ENCODE data around the gene SH3GL2. TPM values are rescaled to one million over a fixed set of nuclear protein-coding genes. Genes with fewer than 3 reads are reported as not detected.
A peak's percentile ranks its signal among the peaks of the same experiment; 100 is the strongest.

SH3GL2 gene
- not detected for total RNA-seq

GRCh38 chr9:17578911-17579793 is at the start of gene SH3GL2:
TSS of gene SH3GL2 (plus strand) at chr9:17579066.
- Mint-ChIP-seq H3K4me3 (peak within 1 kb of the TSS; percentile 34), H3K4me1 (peaks cover 4% of the 10 kb centered on the region), H3K36me3 (ENCODE audit: low read depth) (peaks cover 3% of the 10 kb centered on the region), H3K9me3 (no peaks in the 10 kb centered on the region), H3K27me3 (peaks cover 23% of the 10 kb centered on the region), H3K27ac (no peak within 1 kb of the TSS)
- DNase-seq: peak; percentile 12
- ChIA-PET POLR2A (no interaction called here), CTCF (no interaction called here)

DNA sequence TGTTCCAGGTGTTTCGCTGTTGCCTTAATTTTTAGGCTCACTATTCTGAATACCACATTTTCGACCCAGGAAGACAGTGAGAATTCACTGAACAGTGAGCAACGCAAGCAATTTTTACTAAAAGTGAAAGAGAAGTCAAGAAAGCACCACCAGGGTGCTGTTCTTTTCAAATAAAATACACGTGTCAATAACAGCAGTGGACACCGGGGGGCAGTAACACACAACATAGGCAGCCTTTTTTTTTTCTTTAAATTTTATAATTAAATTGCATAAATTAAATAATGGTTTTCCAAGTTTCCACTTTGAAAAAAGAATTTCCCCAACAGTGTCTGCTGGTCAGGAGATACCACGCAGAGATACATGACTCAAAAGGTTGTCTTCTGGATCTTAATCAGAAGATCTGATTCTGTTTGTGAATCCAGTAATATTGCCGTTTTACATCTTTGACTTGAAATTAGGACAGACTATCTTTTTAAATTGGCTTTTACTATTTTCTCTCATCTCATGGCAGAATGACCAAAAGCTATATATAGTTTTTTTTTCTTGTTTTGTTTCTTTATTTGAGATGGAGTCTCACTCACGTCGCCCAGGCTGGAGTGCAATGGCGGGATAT is 47.1 kb upstream of the SH3GL2 start:
- Mint-ChIP-seq H3K27ac (no peak overlapping the region), H3K27me3 (no peaks in the 10 kb centered on the region), H3K9me3 (no peaks in the 10 kb centered on the region), H3K4me3 (no peak overlapping the region), H3K4me1 (no peaks in the 10 kb centered on the region), H3K36me3 (ENCODE audit: low read depth) (no peaks in the 10 kb centered on the region)
- POLR2A ChIA-PET: no interaction called here
- CTCF ChIA-PET: no interaction called here
- DNase-seq: peak; percentile 33

GRCh38 chr9:17532461-17532860 is 46.4 kb upstream of the SH3GL2 start:
- Mint-ChIP-seq H3K4me1 (no peaks in the 10 kb centered on the region), H3K27me3 (no peaks in the 10 kb centered on the region), H3K9me3 (no peaks in the 10 kb centered on the region), H3K36me3 (ENCODE audit: low read depth) (no peaks in the 10 kb centered on the region), H3K4me3 (no peak overlapping the region), H3K27ac (no peak overlapping the region)
- POLR2A ChIA-PET: no interaction called here
- DNase-seq: no peak
- CTCF ChIA-PET: interaction anchor here (0.6 kb wide), 1 partner anchor 793 kb away, joined by 4 read pairs; no protein-coding TSS in a partner anchor

DNA sequence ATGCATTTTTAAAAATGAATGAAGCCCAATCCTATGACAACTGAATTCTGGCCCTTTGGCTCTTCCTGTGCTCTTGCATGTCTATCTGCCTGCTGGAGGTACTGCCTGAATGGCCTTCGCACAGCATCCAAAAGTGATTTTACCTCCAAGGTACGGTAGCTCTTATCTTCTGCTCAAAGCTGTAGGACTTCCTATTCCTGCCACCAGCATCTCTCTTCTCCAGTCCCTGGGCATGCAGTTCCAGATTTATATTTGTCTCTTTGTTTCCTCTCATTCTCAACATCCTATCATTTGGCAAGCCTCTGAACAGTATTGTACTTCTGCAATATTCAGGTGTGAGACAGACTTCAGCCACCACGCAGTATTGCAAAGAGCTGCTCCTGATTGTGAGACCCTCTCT is 43.7 kb upstream of the SH3GL2 start:
- H3K4me1 Mint-ChIP-seq: no peaks in the 10 kb centered on the region
- POLR2A ChIA-PET: no interaction called here
- no peaks in the 10 kb centered on the region for H3K36me3 Mint-ChIP-seq (ENCODE audit: low read depth)

GRCh38 chr9:17536027-17536426 is 42.8 kb upstream of the SH3GL2 start:
- H3K27ac Mint-ChIP-seq: no peak overlapping the region
- no peak for DNase-seq
- H3K36me3 Mint-ChIP-seq (ENCODE audit: low read depth): no peaks in the 10 kb centered on the region
- H3K27me3 Mint-ChIP-seq: no peaks in the 10 kb centered on the region
- POLR2A ChIA-PET: no interaction called here
- H3K9me3 Mint-ChIP-seq: no peaks in the 10 kb centered on the region
- H3K4me1 Mint-ChIP-seq: no peaks in the 10 kb centered on the region
- H3K4me3 Mint-ChIP-seq: no peak overlapping the region
- CTCF ChIA-PET: no interaction called here

More for the DNA sequence above, 43.7 kb upstream of the SH3GL2 start:
- no peaks in the 10 kb centered on the region for H3K9me3 Mint-ChIP-seq
- H3K27me3 Mint-ChIP-seq: no peaks in the 10 kb centered on the region
- H3K27ac Mint-ChIP-seq: no peak overlapping the region
- CTCF ChIA-PET: no interaction called here
- H3K4me3 Mint-ChIP-seq: no peak overlapping the region
- no peak for DNase-seq

- CTCF ChIA-PET: no interaction called here
- DNase-seq: no peak
- Mint-ChIP-seq H3K9me3 (no peaks in the 10 kb centered on the region), H3K4me1 (no peaks in the 10 kb centered on the region), H3K4me3 (no peak overlapping the region), H3K36me3 (ENCODE audit: low read depth) (no peaks in the 10 kb centered on the region), H3K27ac (no peak overlapping the region), H3K27me3 (no peaks in the 10 kb centered on the region)
- POLR2A ChIA-PET: no interaction called here
Observed at GRCh38 chr9:17551023-17551422, 27.8 kb upstream of the SH3GL2 start.

- DNase-seq: no peak
- ChIA-PET POLR2A (no interaction called here), CTCF (no interaction called here)
- Mint-ChIP-seq H3K4me3 (no peak overlapping the region), H3K36me3 (ENCODE audit: low read depth) (no peaks in the 10 kb centered on the region), H3K4me1 (no peaks in the 10 kb centered on the region), H3K9me3 (no peaks in the 10 kb centered on the region), H3K27me3 (no peaks in the 10 kb centered on the region), H3K27ac (no peak overlapping the region)
Observed at GRCh38 chr9:17555362-17556054, 23.4 kb upstream of the SH3GL2 start.

- H3K36me3 Mint-ChIP-seq (ENCODE audit: low read depth): no peaks in the 10 kb centered on the region
- POLR2A ChIA-PET: no interaction called here
- no peak for DNase-seq
- no peaks in the 10 kb centered on the region for H3K27me3 Mint-ChIP-seq
- no peaks in the 10 kb centered on the region for H3K9me3 Mint-ChIP-seq
- CTCF ChIA-PET: no interaction called here
- H3K4me3 Mint-ChIP-seq: no peak overlapping the region
- H3K27ac Mint-ChIP-seq: no peak overlapping the region
- no peaks in the 10 kb centered on the region for H3K4me1 Mint-ChIP-seq
Observed at GRCh38 chr9:17556255-17556654, 22.6 kb upstream of the SH3GL2 start.

DNA sequence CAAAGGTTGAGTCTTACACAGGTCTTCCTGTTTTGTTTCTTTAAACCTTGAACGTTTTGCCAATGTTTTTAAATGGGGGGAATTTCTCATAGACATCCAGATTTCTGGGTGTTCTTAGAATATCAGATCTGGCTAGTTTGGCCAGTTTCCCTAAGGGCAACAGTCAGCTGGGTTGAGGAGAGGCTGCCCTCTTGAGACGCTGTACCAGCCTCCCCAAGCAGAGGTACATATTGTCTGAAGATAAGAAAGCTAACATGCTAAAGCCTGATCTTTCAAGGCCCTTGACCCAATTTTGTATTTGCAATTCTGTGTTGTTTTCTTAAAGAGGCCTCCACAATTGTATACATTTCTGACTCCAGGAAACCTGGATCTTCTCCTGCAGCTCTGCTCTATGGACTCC is 21.9 kb upstream of the SH3GL2 start:
- Mint-ChIP-seq H3K36me3 (ENCODE audit: low read depth) (no peaks in the 10 kb centered on the region), H3K9me3 (no peaks in the 10 kb centered on the region), H3K27me3 (no peaks in the 10 kb centered on the region), H3K27ac (no peak overlapping the region), H3K4me1 (no peaks in the 10 kb centered on the region), H3K4me3 (no peak overlapping the region)
- POLR2A ChIA-PET: no interaction called here
- DNase-seq: no peak
- CTCF ChIA-PET: no interaction called here

DNA sequence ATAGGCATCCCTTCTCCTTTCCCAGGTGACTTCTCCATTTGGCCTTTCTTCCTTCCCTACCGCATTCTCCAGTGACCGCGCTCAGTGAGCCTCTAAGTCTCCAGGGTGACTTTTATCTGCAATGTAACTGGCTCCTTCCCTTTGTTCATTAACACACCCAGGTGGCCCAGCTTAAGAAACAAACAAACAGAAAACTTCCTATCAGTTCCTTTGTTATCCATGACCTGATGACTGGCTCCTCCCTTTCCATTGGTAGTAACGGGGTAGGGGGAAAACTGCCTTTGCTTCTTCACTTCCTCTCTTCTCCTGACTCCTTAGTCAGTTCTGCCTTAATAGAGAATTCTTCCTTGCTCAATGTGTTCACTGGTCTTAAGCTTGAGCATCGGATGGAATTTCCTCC is 7.0 kb upstream of the SH3GL2 start:
- no peaks in the 10 kb centered on the region for H3K9me3 Mint-ChIP-seq
- ChIA-PET POLR2A (no interaction called here), CTCF (no interaction called here)
- no peak for DNase-seq
- no peaks in the 10 kb centered on the region for H3K4me1 Mint-ChIP-seq
- no peak overlapping the region for H3K27ac Mint-ChIP-seq
- H3K27me3 Mint-ChIP-seq: no peaks in the 10 kb centered on the region
- H3K4me3 Mint-ChIP-seq: no peak overlapping the region
- no peaks in the 10 kb centered on the region for H3K36me3 Mint-ChIP-seq (ENCODE audit: low read depth)

DNA sequence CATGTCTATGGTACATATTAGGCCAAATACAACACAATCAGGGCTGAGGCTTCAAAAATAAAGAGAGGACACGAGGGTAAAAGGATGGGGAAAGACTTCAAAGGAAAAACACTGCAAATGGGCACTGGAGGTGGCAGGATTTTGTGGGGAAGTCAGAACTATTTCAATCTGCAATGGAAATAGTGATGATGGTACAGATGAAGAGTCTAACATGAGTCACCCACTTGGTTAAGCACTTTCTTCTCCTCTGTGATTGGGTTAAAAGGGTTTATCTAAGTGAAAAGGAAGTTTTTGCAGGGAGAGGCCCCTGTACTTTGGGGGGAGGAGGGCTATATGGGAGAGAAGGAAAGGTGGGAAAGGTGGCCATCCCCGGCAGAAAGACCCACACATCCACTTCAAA is 4.5 kb upstream of the SH3GL2 start:
- Mint-ChIP-seq H3K9me3 (no peaks in the 10 kb centered on the region), H3K27me3 (peaks cover 9% of the 10 kb centered on the region), H3K36me3 (ENCODE audit: low read depth) (peaks cover 3% of the 10 kb centered on the region), H3K4me1 (peaks cover 4% of the 10 kb centered on the region), H3K4me3 (no peak overlapping the region), H3K27ac (no peak overlapping the region)
- no peak for DNase-seq
- POLR2A ChIA-PET: no interaction called here
- CTCF ChIA-PET: no interaction called here

DNA sequence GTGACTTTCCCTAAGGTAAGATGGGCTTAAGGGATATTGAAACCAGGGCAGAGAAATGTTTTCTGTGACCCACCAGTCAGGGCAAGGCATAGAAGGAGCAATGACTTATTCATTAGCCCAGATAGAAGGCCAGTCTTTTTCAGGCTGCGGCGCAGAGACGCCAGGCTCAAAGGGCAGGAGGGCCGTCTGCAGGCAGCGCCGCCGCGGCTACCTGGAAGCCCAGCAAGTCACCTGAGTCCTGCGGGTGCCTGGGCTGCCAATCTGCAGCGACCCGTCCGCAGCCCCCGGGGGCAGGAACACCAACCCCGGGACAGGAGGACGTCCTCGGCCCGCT is 322 bp upstream of the SH3GL2 start:
- peaks cover 23% of the 10 kb centered on the region for H3K27me3 Mint-ChIP-seq
- peaks cover 4% of the 10 kb centered on the region for H3K4me1 Mint-ChIP-seq
- no peak for DNase-seq
- H3K9me3 Mint-ChIP-seq: no peaks in the 10 kb centered on the region
- no peak overlapping the region for H3K27ac Mint-ChIP-seq
- peak overlapping the region; percentile 34 for H3K4me3 Mint-ChIP-seq
- ChIA-PET CTCF (no interaction called here), POLR2A (no interaction called here)
- H3K36me3 Mint-ChIP-seq (ENCODE audit: low read depth): peaks cover 3% of the 10 kb centered on the region

GRCh38 chr9:17580119-17580518 is 1.3 kb downstream of the SH3GL2 start:
- DNase-seq: no peak
- Mint-ChIP-seq H3K36me3 (ENCODE audit: low read depth) (peaks cover 3% of the 10 kb centered on the region), H3K4me3 (no peak overlapping the region), H3K4me1 (peaks cover 4% of the 10 kb centered on the region), H3K27me3 (peaks cover 23% of the 10 kb centered on the region), H3K27ac (no peak overlapping the region), H3K9me3 (no peaks in the 10 kb centered on the region)
- CTCF ChIA-PET: no interaction called here
- POLR2A ChIA-PET: no interaction called here
